SK-N-DZ (cell line): ENCODE data around the gene CAV2. TPM values are rescaled to one million over a fixed set of nuclear protein-coding genes. Genes with fewer than 3 reads are reported as not detected.
"Not testable (repeated sequence)": the region's sequence is repeated elsewhere in the genome, so short reads cannot be mapped to it uniquely, and the experiment has no call there.

Experiments used
- DNase-seq: peaks from one replicate; pipeline ENCODE4 v3.0.0-alpha.2; 2015; ENCODE audit warnings: low spot score
- polyA plus RNA-seq, 2 experiments: library from polyadenylated mRNA; depleted of rRNA; stranded (reverse); fragments of >200 nt; gene quantifications; 2 replicates each; pipeline ENCODE4 v1.2.3, GENCODE V29; 2014

The CAV2 gene
- not detected in 2 replicates for polyA plus RNA-seq (2014; cell fraction: cytosol; rRNA removed)
- polyA plus RNA-seq (2014; cell fraction: nucleus; rRNA removed): not detected in 2 replicates

- DNase-seq: no peak
Measured at GRCh38 chr7:116499168-116500077, at the start of gene CAV2. TSS of gene CAV2 (plus strand) at chr7:116499738. CDS start at chr7:116499782, 44 bp downstream.

- DNase-seq: no peak
Measured at GRCh38 chr7:116449950-116450349, 49.6 kb upstream of the CAV2 start.

- no peak for DNase-seq
Measured at GRCh38 chr7:116451957-116452729, 47.4 kb upstream of the CAV2 start.

- no peak for DNase-seq
Measured at GRCh38 chr7:116454377-116454776, 45.2 kb upstream of the CAV2 start.

- no peak for DNase-seq
Measured at GRCh38 chr7:116455009-116455408, 44.5 kb upstream of the CAV2 start.

GRCh38 chr7:116455499-116455898, 44.0 kb upstream of the CAV2 start:
- DNase-seq: no peak

GRCh38 chr7:116461500-116461899, 38.0 kb upstream of the CAV2 start:
- no peak for DNase-seq

- DNase-seq: no peak
Measured at GRCh38 chr7:116463956-116464355, 35.6 kb upstream of the CAV2 start.

- no peak for DNase-seq
Measured at GRCh38 chr7:116464375-116464774, 35.2 kb upstream of the CAV2 start.

GRCh38 chr7:116465125-116465524, 34.4 kb upstream of the CAV2 start:
- no peak for DNase-seq

GRCh38 chr7:116468534-116468933, 31.0 kb upstream of the CAV2 start:
- DNase-seq: no peak

GRCh38 chr7:116477625-116478024, 21.9 kb upstream of the CAV2 start:
- no peak for DNase-seq

- DNase-seq: no peak
Measured at GRCh38 chr7:116478834-116479233, 20.7 kb upstream of the CAV2 start.

- DNase-seq: no peak
Measured at GRCh38 chr7:116483271-116483942, 16.1 kb upstream of the CAV2 start.

- DNase-seq: not testable (repeated sequence)
Measured at GRCh38 chr7:116484389-116484788, 15.1 kb upstream of the CAV2 start.

GRCh38 chr7:116487907-116488521, 11.5 kb upstream of the CAV2 start:
- no peak for DNase-seq

GRCh38 chr7:116490351-116490750, 9.2 kb upstream of the CAV2 start:
- DNase-seq: no peak

- no peak for DNase-seq
Measured at GRCh38 chr7:116491887-116492653, 7.5 kb upstream of the CAV2 start.

GRCh38 chr7:116492654-116493109, 6.9 kb upstream of the CAV2 start:
- no peak for DNase-seq

GRCh38 chr7:116493449-116493848, 6.1 kb upstream of the CAV2 start:
- no peak for DNase-seq

GRCh38 chr7:116494472-116494871, 5.1 kb upstream of the CAV2 start:
- DNase-seq: no peak
